ENCODE results near the gene GLRX2.
A peak's percentile ranks its signal among the peaks of the same experiment; 100 is the strongest.

Gene GLRX2

GRCh38 chr1:193104907-193105820 lies at the start of gene GLRX2:
TSS of gene GLRX2 (minus strand) at chr1:193105414. CDS start at chr1:193105382, 32 bp downstream.
- H3K27me3 ChIP-seq (ENCODE audit: low read depth, low read length) = no peaks in the 10 kb centered on the region
- H3K4me3 ChIP-seq (ENCODE audit: low read depth in 1 of 2, low read length in 2 of 2) = peak within 1 kb of the TSS; percentile 77 to 86
- H3K36me3 ChIP-seq (ENCODE audit: control insufficient read depth in 1 of 2, insufficient read depth in 2 of 2, low read length in 2 of 2) = peaks cover 3 to 15% of the 10 kb centered on the region in 2 donors
- no peaks in the 10 kb centered on the region for H3K9me3 ChIP-seq (ENCODE audit: control insufficient read depth in 1 of 2, low read length in 2 of 2)
- H3K27ac ChIP-seq (ENCODE audit: low read length) = peak within 1 kb of the TSS; percentile 91
- peaks cover 7 to 10% of the 10 kb centered on the region in 2 donors for H3K4me1 ChIP-seq (ENCODE audit: control insufficient read depth in 1 of 2, insufficient read depth in 2 of 2, low read length in 2 of 2)

- peaks cover 29 to 38% of the 10 kb centered on the region in 2 donors for H3K36me3 ChIP-seq (ENCODE audit: control insufficient read depth in 1 of 2, insufficient read depth in 2 of 2, low read length in 2 of 2)
- no peaks in the 10 kb centered on the region for H3K27me3 ChIP-seq (ENCODE audit: low read depth, low read length)
- H3K27ac ChIP-seq (ENCODE audit: low read length) = no peak overlapping the region
- no peaks in the 10 kb centered on the region for H3K9me3 ChIP-seq (ENCODE audit: control insufficient read depth in 1 of 2, low read length in 2 of 2)
- H3K4me1 ChIP-seq (ENCODE audit: control insufficient read depth in 1 of 2, insufficient read depth in 2 of 2, low read length in 2 of 2) = peaks cover 0 to 4% of the 10 kb centered on the region in 2 donors
- H3K4me3 ChIP-seq (ENCODE audit: low read depth in 1 of 2, low read length in 2 of 2) = no peak overlapping the region
These were observed 39.8 kb upstream of the GLRX2 start for GRCh38 chr1:193144999-193145398.

GRCh38 chr1:193144361-193144938 lies 39.2 kb upstream of the GLRX2 start:
- H3K36me3 ChIP-seq (ENCODE audit: control insufficient read depth in 1 of 2, insufficient read depth in 2 of 2, low read length in 2 of 2) = peaks cover 34 to 44% of the 10 kb centered on the region in 2 donors

GRCh38 chr1:193143285-193143684 lies 38.1 kb upstream of the GLRX2 start:
- Histone ChIP-seq H3K4me1 (ENCODE audit: control insufficient read depth in 1 of 2, insufficient read depth in 2 of 2, low read length in 2 of 2) (peaks cover 0 to 4% of the 10 kb centered on the region in 2 donors), H3K9me3 (ENCODE audit: control insufficient read depth in 1 of 2, low read length in 2 of 2) (no peaks in the 10 kb centered on the region), H3K4me3 (ENCODE audit: low read depth in 1 of 2, low read length in 2 of 2) (no peak overlapping the region), H3K27me3 (ENCODE audit: low read depth, low read length) (no peaks in the 10 kb centered on the region), H3K36me3 (ENCODE audit: control insufficient read depth in 1 of 2, insufficient read depth in 2 of 2, low read length in 2 of 2) (peaks cover 36 to 45% of the 10 kb centered on the region in 2 donors), H3K27ac (ENCODE audit: low read length) (no peak overlapping the region)

More at GRCh38 chr1:193144361-193144938, 39.2 kb upstream of the GLRX2 start:
- no peaks in the 10 kb centered on the region for H3K27me3 ChIP-seq (ENCODE audit: low read depth, low read length)
- H3K4me1 ChIP-seq (ENCODE audit: control insufficient read depth in 1 of 2, insufficient read depth in 2 of 2, low read length in 2 of 2) = peaks cover 0 to 4% of the 10 kb centered on the region in 2 donors
- no peaks in the 10 kb centered on the region for H3K9me3 ChIP-seq (ENCODE audit: control insufficient read depth in 1 of 2, low read length in 2 of 2)
- H3K4me3 ChIP-seq (ENCODE audit: low read depth in 1 of 2, low read length in 2 of 2) = no peak overlapping the region
- no peak overlapping the region for H3K27ac ChIP-seq (ENCODE audit: low read length)

GRCh38 chr1:193142409-193142808 lies 37.2 kb upstream of the GLRX2 start:
- H3K27me3 ChIP-seq (ENCODE audit: low read depth, low read length) = no peaks in the 10 kb centered on the region
- H3K36me3 ChIP-seq (ENCODE audit: control insufficient read depth in 1 of 2, insufficient read depth in 2 of 2, low read length in 2 of 2) = peaks cover 39 to 47% of the 10 kb centered on the region in 2 donors
- H3K9me3 ChIP-seq (ENCODE audit: control insufficient read depth in 1 of 2, low read length in 2 of 2) = no peaks in the 10 kb centered on the region
- H3K4me3 ChIP-seq (ENCODE audit: low read depth in 1 of 2, low read length in 2 of 2) = no peak overlapping the region
- H3K27ac ChIP-seq (ENCODE audit: low read length) = no peak overlapping the region
- peaks cover 0 to 4% of the 10 kb centered on the region in 2 donors for H3K4me1 ChIP-seq (ENCODE audit: control insufficient read depth in 1 of 2, insufficient read depth in 2 of 2, low read length in 2 of 2)

- no peak overlapping the region for H3K4me3 ChIP-seq (ENCODE audit: low read depth in 1 of 2, low read length in 2 of 2)
- peaks cover 0 to 10% of the 10 kb centered on the region in 2 donors for H3K4me1 ChIP-seq (ENCODE audit: control insufficient read depth in 1 of 2, insufficient read depth in 2 of 2, low read length in 2 of 2)
- H3K36me3 ChIP-seq (ENCODE audit: control insufficient read depth in 1 of 2, insufficient read depth in 2 of 2, low read length in 2 of 2) = peaks cover 39 to 52% of the 10 kb centered on the region in 2 donors
- H3K27me3 ChIP-seq (ENCODE audit: low read depth, low read length) = no peaks in the 10 kb centered on the region
- no peak overlapping the region for H3K27ac ChIP-seq (ENCODE audit: low read length)
- H3K9me3 ChIP-seq (ENCODE audit: control insufficient read depth in 1 of 2, low read length in 2 of 2) = no peaks in the 10 kb centered on the region
These were observed 36.6 kb upstream of the GLRX2 start for GRCh38 chr1:193141804-193142203.

GRCh38 chr1:193140254-193140653 lies 35.0 kb upstream of the GLRX2 start:
- H3K36me3 ChIP-seq (ENCODE audit: control insufficient read depth in 1 of 2, insufficient read depth in 2 of 2, low read length in 2 of 2) = peaks cover 38 to 52% of the 10 kb centered on the region in 2 donors
- peaks cover 0 to 10% of the 10 kb centered on the region in 2 donors for H3K4me1 ChIP-seq (ENCODE audit: control insufficient read depth in 1 of 2, insufficient read depth in 2 of 2, low read length in 2 of 2)
- no peak overlapping the region for H3K4me3 ChIP-seq (ENCODE audit: low read depth in 1 of 2, low read length in 2 of 2)
- no peaks in the 10 kb centered on the region for H3K9me3 ChIP-seq (ENCODE audit: control insufficient read depth in 1 of 2, low read length in 2 of 2)
- no peaks in the 10 kb centered on the region for H3K27me3 ChIP-seq (ENCODE audit: low read depth, low read length)
- no peak overlapping the region for H3K27ac ChIP-seq (ENCODE audit: low read length)

- H3K4me1 ChIP-seq (ENCODE audit: control insufficient read depth in 1 of 2, insufficient read depth in 2 of 2, low read length in 2 of 2) = peaks cover 0 to 3% of the 10 kb centered on the region in 2 donors
- peaks cover 28 to 32% of the 10 kb centered on the region in 2 donors for H3K36me3 ChIP-seq (ENCODE audit: control insufficient read depth in 1 of 2, insufficient read depth in 2 of 2, low read length in 2 of 2)
These were observed 26.1 kb upstream of the GLRX2 start for GRCh38 chr1:193131266-193131860.

GRCh38 chr1:193125369-193125768 lies 20.2 kb upstream of the GLRX2 start:
- Histone ChIP-seq H3K27ac (ENCODE audit: low read length) (no peak overlapping the region), H3K27me3 (ENCODE audit: low read depth, low read length) (no peaks in the 10 kb centered on the region), H3K4me3 (ENCODE audit: low read depth in 1 of 2, low read length in 2 of 2) (no peak overlapping the region), H3K36me3 (ENCODE audit: control insufficient read depth in 1 of 2, insufficient read depth in 2 of 2, low read length in 2 of 2) (peaks cover 7 to 18% of the 10 kb centered on the region in 2 donors), H3K4me1 (ENCODE audit: control insufficient read depth in 1 of 2, insufficient read depth in 2 of 2, low read length in 2 of 2) (peaks cover 0 to 34% of the 10 kb centered on the region in 2 donors), H3K9me3 (ENCODE audit: control insufficient read depth in 1 of 2, low read length in 2 of 2) (no peaks in the 10 kb centered on the region)

More at GRCh38 chr1:193131266-193131860, 26.1 kb upstream of the GLRX2 start:
- Histone ChIP-seq H3K27ac (ENCODE audit: low read length) (no peak overlapping the region), H3K4me3 (ENCODE audit: low read depth in 1 of 2, low read length in 2 of 2) (no peak overlapping the region), H3K9me3 (ENCODE audit: control insufficient read depth in 1 of 2, low read length in 2 of 2) (no peaks in the 10 kb centered on the region), H3K27me3 (ENCODE audit: low read depth, low read length) (no peaks in the 10 kb centered on the region)

GRCh38 chr1:193123751-193124150 lies 18.5 kb upstream of the GLRX2 start:
- peaks cover 0 to 34% of the 10 kb centered on the region in 2 donors for H3K4me1 ChIP-seq (ENCODE audit: control insufficient read depth in 1 of 2, insufficient read depth in 2 of 2, low read length in 2 of 2)
- H3K36me3 ChIP-seq (ENCODE audit: control insufficient read depth in 1 of 2, insufficient read depth in 2 of 2, low read length in 2 of 2) = peaks cover 4 to 13% of the 10 kb centered on the region in 2 donors
- H3K9me3 ChIP-seq (ENCODE audit: control insufficient read depth in 1 of 2, low read length in 2 of 2) = no peaks in the 10 kb centered on the region
- H3K4me3 ChIP-seq (ENCODE audit: low read depth in 1 of 2, low read length in 2 of 2) = peak overlapping the region; percentile 72 to 93
- no peak overlapping the region for H3K27ac ChIP-seq (ENCODE audit: low read length)
- no peaks in the 10 kb centered on the region for H3K27me3 ChIP-seq (ENCODE audit: low read depth, low read length)
